Ovary (tissue), 3 donors: ENCODE data around the gene GRAMD1B.

ENCODE experiments used
- CTCF ChIP-seq, 3 donors: fragments of 450-650 bp in 2 of 3; fragments of 200-600 bp in 1 of 3; IDR thresholded peaks; one replicate each; pipeline versions ENCODE4 v1.5.1 to v1.8.0; 2016 to 2022; ENCODE audit warnings: antibody characterized with exemption in 3 of 3, mild to moderate bottlenecking in 1 of 3
- EP300 ChIP-seq: sonication (generic); formaldehyde crosslinking; IDR thresholded peaks from one replicate; pipeline ENCODE4 v1.6.1; 2017; ENCODE audit warnings: antibody characterized with exemption
- POLR2A ChIP-seq: fragments of 450-650 bp; IDR thresholded peaks from one replicate; pipeline ENCODE4 v1.6.1; 2017; ENCODE audit warnings: antibody characterized with exemption, mild to moderate bottlenecking, moderate library complexity
- donor health status: DM: no; HTN: no; CAD: no.

GRCh38 chr11:123487157-123487744 is 57.2 kb downstream of the GRAMD1B start:
- TF ChIP-seq CTCF (IDR thresholded peaks at IDR 0.05) = no peak
- no peak for TF ChIP-seq POLR2A
- no peak for TF ChIP-seq EP300
